DLD1 (cell line): Measurements from ENCODE around the gene MAML2.

Source experiments
- in situ Hi-C: cut with HindIII; loops from 2 replicates; pipeline ENCODE4 v1.10.0; 2017; ENCODE audit warnings: low sequenced_read_pairs

The MAML2 gene

DNA sequence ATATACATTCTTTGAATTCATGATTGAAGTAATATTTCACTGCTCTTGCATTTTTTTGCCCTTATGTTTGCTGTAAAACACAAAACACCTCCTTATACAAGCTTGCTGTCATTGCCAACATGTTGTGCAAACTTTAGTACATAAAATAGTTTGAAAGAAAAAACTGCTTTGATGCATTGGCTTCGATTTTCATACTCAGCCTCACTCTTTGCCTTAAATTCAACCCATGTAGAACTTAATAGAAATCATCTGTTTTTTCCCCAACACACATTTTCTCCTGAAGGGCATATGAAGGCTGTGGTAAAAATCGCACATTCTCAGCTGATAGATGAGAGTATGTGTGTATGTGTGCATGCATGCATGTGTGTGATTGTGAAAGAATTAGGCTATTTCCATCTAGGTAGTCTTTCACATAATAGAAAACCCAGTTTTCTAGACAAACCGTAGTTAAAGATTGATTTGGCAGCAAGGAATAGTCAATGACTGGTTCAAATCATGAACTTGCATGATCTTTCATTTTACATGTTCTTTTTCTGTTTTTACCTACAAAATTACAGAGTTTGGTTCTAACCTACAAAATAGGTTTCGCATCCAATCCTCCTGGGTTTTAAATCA, 346.3 kb downstream of the MAML2 start:
- in situ Hi-C loops, result no loop called here

DNA sequence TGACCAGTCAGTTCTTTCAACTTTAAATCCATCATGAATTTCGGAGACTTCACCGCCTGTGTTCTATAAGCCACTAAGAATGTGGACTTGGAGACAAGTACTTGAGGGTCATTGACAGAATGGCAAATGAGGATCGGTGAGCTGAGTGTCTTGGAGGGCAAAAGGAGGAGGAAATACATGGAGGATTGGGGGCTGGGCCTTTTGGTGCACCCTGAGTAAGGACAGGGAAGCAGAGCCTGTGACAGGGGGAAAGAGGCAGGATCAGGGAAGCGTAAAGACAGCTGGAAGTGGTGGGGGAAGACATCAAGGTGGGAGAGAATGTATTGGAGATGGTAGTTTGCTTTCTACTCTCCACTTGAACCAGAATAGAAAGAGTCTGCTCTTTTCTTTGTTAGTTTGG, 348.7 kb downstream of the MAML2 start:
- in situ Hi-C loops, result no loop called here

DNA sequence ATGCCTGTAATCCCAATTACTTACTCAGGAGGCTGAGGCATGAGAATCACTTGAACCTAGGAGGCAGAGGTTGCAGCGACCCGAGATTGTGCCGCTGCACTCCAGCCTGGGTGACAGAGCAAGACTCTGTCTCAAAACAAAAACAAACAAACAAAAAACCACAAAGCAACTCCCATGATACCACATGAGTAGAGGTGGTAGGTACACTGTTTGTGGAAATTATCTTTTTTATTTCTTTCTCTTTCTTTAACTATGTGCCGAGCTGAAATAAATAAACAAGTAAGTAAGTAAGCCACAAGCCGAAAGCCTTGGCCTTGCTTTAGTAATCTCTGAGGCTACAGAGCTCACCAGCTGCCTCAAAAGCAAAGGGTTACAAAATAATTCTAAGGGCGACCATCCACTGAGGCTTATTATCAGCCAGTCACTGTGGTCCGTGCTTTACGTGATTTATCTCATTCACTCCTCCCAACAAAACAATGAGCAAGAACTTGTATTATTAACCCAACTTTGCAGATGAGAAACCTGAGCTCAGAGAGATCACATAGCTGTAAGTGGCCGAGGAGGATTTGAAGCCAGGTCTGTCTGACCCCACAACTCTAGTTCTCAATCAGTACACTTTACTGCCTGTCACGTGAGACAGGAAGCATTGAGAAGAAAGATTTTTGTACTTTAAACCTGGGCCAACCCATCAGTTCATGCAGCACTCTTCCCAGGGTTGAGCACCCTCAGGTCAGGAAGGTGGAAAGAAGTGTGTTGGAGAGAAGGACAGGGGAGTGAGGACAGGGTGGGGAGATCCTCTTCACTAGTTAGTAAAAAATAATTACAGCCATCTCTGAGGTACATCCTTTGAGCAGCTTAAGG, 349.3 kb downstream of the MAML2 start:
- in situ Hi-C loops, result no loop called here

DNA sequence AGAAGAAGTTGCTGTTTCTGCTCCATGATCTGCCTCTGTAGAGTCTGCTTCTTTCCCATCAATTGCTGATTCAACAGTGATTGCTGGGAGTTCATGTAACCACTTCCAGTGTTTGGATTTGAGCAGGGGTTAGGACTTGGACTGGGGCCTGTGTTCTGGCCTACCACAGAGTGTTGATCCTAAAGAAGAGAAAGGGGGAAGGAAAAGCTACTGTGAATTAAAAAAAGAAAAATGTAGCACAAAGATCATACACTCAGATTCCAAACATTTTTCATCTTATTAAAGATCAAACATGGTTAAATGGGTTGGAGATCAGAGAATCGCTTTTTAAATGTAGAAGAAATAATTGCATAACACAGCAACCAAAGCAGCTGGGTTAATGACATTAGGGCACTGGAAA, 351.4 kb downstream of the MAML2 start:
- in situ Hi-C loops, result no loop called here

DNA sequence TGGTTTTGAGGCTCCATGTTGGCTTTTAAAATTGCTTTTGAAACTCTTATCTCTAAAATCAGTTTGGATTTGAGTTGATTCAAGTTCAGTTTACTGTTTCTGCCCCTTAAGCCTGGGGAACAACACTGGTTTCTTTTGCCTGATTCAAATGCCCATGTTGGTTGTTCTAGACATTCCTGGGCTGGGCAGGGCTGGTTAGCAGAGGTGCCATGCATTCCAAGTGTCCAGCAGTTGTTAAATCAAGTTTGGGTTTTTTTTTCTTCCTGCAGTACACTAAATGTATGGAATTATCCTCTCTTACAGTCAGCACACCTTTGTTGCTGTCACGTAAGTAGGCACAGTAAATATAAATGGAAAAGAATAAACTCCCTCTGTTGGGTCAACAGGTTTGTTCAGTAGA, 351.9 kb downstream of the MAML2 start:
- in situ Hi-C loops, result no loop called here

DNA sequence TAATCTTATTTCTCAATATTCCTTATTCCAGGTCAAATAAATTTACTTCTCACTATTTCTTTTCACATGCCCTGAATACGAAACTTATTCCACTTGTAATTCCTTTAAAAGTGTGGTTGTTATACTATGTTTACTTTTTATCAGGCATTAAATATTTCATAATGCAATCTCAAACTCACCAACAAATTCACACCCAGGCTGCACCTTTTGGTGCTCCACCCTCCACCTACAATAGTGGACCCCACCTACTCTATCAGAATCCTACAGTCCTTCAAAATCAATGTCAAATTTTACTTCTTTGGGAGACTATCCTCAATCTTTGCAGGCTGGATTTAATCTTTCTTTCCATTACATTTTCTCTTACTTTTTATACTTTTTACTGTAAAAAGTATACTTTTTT, 353.2 kb downstream of the MAML2 start:
- in situ Hi-C loops, result no loop called here

DNA sequence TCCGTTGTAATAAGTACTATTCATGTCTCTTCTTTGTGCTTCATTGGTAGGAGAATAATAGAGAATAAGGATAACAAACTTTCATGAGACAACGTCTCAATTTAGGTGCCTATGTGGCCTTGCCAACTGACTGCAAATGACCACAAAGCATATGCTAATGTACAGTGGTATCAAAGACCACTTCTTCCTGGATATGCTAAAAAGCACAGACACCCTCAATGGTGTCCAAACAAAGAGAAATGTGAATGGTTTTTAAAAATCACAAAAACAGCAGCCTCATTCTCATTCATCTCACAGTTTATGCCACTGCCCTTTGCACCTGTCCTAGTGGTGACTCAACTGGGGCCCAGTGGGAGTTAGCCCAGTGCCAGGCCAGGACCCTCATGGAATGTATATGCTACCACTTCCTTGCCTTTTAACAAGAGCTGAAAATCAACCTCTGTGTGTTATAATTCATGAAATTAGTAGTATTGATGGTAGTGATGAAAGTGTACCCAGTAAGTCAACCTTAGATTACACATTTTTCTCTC, 353.9 kb downstream of the MAML2 start:
- in situ Hi-C loops, result no loop called here

DNA sequence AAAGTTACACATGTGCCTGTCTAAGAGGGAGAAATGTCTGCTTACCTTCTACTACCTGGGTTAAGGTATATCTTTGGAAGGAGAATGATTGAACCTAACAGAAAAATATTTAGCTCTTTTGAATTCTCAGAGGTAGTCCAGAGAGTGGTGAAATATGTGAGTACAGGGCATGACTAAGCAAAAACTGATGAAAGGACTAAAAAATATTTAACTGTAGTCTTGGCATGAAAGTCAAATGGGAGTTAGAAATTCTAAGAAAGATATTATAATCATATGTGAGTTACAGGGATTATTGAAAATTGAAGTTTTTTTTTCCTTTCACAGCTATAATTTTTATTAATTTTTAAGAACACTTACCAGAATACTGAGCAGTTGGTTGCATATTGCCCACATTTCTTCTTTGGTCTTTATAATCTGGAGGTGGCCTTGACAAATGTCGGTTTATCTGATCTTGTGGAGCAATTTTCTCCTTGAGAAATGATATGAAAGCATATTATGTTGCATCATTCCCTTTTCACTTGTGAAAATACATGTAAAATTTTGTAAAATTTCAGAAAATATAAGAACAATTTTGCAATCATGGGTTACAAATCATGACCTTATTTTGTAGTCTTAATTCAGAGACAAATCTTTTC, 357.7 kb downstream of the MAML2 start:
- in situ Hi-C loops, result no loop called here

DNA sequence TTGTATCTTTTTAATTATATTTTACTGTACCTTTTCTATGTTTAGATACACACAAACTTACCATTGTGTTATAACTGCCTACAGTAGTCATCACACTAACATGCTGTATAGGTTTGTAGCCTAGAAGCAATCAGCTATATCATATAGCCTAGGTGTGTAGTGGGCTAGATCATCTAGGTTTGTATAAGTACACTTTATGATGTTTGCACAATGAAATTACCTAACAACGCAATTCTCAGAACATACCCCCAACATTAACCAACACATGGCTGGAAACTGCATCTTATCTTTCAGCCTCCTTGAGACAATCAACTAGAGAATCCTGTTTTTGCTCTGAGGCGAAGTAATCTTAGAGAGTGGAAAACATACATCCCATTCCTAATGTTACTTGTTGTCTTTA, 358.9 kb downstream of the MAML2 start:
- in situ Hi-C loops, result no loop called here

DNA sequence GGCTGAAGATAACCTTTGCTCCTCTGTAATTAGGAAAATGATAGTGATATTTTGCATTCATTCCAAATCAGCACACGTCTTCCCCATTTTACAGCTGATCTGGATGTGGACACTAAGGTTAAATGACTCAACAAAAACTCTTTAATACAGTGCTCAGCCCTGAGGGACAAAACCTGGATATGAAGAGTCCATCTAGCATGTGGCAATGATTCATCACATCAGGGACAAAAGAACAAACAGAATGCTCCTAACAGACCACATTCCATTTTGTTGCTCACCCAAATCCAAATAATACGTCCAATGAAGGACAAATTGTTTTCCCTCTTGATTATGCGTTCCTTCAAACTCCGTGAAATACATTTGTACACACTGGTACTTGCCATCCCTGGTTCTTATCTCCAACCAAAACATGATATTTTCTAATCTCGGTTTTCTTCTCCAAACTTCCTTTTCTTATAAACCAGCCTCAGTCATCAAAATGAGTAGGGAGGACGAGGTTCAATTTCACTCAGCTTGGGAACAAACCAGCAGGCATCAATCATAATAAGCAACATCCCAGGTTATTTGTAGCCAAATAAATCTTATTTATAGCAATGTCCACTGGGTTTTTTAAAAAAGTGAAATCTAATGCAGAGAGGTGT, 365.3 kb downstream of the MAML2 start:
- in situ Hi-C loops, result no loop called here

DNA sequence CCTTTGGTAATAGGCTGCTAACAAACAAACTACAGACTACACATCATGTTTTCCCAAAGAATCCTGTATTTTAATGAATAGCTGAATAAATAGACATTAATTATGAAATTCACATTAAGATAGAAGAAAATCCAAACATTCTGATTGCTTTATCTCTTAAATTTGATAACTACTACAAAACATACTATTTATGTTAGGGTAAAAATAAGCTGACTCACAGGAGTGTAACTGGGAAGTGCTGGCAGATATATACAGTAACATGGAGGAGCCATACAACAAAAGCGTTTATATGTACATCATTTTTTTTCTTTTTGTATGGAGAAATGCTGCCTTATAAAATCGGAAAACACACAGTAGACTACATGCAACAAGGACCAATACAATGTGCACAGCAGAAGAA, 366.4 kb downstream of the MAML2 start:
- in situ Hi-C loops, result no loop called here

DNA sequence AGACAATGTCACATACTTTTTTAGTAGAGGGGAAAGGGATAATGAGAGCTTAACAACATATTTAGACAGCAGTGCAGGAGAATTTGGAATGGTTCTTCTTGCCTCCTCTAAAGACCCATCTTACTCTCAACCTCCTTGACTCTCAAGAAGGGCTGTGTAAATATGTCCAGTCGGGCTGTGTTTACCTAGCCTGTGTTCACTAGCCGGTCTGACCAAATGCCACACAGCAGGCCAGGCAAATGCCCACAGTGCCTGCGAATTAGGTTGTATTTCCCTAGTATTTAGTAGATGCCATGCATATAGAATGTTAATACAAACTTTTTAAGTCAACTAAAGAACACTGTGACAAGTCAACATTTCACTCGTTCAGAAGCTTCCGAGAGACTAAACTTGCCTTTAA, 367.7 kb downstream of the MAML2 start:
- in situ Hi-C loops, result no loop called here

DNA sequence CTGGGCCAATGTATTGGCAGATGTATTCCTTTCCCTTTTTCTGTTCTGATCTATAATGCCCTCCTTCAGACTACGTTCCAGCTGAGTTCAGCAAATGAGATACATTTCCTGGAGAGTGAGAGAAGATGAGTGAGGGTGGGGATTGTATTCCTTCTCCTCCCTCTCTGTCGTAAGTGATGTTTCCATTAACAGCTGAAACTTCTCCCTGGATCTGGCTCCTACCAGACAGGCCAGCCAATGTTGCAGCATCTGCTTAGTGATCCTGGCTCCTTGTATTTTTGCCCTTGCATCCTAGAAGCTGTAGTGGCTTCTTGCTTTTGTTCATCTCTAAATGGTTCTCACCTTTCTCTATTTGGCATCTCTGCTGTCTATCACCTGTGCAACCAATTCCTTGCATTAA, 370.9 kb downstream of the MAML2 start:
- in situ Hi-C loops, result no loop called here

DNA sequence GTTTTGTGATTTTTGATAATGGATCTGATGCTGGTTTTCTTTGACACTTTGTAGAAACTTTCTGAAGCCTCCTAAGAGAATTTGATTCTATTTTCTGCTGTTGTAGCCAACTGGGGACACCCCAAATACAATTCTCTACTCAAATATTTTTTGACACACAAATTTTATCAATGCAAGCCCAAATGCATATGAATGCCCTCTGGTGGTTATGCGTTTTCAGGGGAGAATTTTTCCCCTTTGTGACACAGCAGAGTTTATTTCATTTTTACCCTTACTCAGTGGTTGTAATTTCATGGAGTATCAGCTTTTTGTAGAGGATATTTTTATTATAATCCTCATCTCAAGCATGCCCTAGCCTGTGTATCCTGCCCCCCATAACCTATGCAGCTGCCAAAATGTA, 374.4 kb downstream of the MAML2 start:
- in situ Hi-C loops, result no loop called here

DNA sequence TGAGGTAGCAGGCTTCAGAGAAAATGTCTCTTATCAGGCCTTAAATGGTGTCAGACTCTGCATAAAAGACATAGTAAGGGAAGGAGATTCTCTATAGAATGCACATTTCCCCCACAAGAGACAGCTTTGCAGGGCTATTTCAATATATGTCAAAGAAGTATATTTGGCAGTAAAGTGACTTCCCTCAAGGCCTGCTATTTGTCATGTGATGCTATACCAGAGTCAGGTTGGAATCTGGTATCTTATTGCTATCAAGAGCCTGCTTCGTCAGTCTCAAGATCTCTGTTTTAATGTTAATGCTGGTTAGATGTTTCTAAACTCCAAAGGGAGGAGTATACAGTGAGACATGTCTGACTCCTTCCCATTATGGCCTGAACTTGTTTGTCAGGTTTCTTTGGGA, 378.7 kb downstream of the MAML2 start:
- in situ Hi-C loops, result no loop called here

DNA sequence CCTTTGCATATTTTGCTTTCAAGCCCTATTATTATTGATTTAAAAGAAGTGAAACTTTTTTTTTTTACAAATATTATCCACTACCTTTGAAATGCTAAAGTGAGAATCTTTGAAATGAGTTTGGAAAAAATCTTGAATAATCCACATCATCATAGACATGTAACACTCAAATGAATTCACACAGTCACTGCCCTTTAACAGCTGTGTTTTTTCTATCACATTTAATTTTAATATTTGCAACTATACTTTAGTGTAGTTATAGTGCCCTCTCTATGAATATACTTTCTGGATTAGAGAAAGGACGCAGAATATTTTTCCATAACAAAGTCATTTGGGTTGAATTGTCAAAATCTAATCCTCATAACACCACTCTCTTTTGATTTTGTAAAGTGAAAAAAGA, 381.2 kb downstream of the MAML2 start:
- in situ Hi-C loops, result no loop called here

DNA sequence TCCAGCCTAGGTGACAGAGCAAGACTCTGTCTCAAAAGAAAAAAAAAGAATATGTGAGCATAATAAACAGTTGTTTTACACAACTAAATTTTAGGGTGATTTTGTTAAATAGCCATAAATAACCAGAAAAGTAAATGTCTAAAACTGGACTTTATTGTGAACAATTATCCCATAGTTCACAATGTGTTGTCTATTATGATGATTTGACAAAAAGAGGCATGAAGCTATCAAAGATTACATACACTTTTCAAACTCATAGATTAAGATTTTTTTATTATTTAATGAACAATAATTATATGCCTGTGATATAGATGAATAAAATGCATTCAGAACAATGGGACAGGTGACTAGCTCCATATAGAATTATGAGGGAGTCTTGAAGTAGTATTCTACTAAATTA, 392.1 kb downstream of the MAML2 start:
- in situ Hi-C loops, result no loop called here

DNA sequence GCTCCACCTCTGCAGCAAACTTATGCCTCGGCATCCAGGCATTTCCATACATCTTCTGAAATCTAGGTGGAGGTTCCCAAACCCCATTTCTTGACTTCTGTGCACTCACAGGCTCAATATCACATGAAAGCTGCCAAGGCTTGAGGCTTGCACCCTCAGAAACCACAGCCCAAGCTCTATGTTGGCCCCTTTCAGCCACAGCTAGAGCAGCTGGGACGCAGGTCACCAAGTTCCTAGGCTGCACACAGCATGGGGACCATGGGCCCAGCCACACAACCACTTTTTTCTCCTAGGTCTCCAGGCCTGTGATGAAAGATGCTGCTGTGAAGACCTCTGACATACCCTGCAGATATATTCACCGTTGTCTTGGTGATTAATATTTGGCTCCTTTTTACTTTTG, 394.4 kb downstream of the MAML2 start:
- in situ Hi-C loops, result no loop called here

DNA sequence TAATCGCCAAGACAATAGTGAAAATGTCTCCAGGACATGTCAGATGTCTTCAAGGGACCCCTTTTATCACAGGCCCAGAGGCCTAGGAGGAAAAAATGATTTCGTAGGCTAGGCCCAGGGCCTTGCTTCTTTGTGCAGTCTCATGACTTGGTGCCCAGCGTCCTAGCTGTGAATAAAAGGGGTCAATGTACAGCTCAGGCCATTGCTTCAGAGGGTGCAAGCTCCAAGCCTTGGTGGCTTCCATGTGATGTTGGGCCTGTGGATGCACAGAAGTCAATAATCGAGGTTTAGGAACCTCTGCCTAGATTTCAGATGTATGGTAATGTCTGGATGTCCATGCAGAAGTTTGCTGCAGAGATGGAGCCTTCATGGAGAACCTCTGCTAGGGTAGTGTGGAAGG, 398.4 kb downstream of the MAML2 start:
- in situ Hi-C loops, result no loop called here

DNA sequence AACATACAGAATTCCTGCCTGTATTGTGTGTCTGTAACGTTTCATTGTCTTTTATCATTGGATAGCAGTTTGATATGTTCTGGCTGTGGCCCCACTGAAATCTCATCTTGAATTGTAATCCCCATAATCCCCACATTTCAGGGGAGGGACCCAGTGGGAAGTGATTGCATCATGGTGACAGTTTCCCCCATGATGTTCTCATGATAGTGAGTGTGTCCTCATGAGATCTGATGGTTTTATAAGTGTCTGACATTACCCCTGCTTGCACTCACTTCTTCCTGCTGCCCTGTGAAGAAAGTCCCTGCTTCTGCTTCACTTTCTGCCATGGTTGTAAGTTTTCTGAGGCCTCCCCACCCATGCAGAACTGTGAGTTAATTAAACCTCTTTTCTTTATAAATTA, 399.4 kb downstream of the MAML2 start:
- in situ Hi-C loops, result no loop called here

DNA sequence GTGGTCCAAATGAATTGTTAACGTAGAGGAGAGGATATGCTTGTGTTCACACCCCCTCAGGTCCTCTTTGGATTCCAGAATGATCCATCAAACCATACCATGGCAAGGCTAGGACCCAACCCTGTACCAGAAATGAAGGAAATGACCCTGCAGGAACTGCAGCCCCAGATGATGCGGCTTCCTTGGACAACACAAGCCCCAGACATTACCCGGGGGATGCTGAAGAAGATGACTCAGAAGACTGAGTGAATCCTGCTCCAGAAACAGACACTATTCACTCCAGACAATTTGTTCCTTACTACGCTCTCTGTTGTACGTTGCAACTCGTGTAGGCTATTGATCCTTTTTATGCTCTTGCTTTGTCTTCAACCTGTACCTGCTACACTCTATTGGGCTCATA, 403.9 kb downstream of the MAML2 start:
- in situ Hi-C loops, result no loop called here

DNA sequence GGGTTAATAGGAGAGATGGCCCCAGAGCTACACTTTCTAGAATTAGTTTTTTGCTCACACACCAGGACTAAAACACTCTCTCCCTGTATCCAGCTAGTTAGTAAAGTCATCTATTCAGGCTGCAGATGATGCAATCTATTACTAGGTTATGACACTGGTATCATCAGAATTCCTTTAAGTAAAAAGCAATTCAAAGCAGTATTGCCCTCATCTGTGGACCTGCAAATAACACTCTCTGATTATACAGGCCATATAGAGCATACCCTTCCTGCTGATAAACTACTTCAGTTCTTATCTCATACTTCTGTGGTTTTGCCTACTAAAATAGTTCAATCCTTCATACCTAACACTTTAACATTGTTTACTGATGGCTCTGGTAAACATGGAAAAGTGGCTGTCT, 405.6 kb downstream of the MAML2 start:
- in situ Hi-C loops, result no loop called here
